KG1 (cell line): Measurements from ENCODE around the gene UBASH3B.

Source experiments
- DNase-seq: peaks from one replicate; lab custom pipeline; 2025; lab: John Stamatoyannopoulos, UW

UBASH3B gene

DNA sequence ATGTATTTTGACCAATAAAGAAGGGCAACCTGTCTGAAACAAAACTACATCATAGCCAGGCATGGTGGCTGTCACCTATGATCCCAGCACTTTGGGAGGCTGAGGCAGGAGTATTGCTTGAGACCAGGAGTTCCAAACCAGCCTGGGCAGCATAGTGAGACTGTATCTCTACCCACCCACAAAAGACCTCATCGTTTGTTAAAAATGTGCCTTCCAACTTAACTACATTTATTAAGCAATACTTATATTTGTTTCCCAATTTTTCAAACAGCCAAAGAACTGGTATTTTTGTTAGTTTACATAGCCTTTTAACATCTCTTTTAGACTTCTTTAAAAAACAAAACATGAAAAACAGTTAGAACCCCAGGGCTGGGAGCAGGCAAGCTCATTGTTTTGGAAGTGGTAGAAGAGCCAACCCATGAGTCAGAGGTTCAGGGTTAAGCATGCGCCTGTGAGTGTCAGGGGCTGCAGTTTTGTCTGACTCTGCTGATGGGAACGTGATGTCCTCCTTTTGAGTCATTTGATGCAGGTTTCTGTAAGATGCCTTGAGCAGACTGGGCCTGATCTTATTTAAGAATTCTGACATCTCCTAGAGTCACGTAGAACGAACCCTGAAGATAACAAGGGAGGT lies 128.9 kb downstream of the UBASH3B start:
- no peak for DNase-seq

GRCh38 chr11:122785031-122785541 lies 129.6 kb downstream of the UBASH3B start:
- no peak for DNase-seq

DNA sequence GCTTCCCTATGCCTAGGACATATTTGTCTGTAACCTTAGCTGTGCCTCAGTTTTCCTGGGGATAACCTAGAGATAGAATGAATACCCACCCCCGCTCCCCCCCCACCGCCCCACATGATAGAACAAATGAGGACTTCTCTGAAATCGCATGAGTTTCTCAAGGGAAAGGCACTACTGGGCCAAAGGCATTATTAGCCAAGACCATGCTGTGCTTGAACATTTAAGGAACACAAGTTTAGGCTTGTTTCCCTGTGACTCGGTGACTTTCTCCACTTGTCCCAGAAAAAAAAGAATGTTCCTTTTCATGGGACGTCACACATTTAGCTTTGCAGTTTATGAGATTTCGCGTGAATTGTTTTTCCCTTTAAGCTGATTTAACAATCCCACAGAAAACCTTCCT lies 131.4 kb downstream of the UBASH3B start:
- no peak for DNase-seq

GRCh38 chr11:122788781-122789535 lies 133.4 kb downstream of the UBASH3B start:
- DNase-seq = no peak

DNA sequence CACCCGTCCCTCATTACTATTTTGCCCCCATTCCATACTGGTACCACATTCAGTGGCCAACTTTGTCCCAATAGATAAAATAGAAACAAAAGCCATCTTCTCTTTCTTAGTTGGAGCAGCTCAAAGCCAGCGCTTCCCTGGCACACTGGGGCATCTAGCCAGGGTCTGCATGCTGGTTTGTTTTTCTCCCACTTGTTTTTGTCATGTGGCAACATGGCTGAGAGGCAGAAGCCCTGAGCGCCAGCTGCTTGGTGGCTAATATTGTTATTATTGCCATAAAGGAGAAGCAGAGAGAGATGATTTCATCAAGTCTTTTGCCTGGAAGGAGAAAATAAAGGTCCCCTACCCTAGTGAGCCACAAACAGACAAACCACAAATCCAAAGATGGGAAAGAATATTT lies 134.4 kb downstream of the UBASH3B start:
- no peak for DNase-seq

DNA sequence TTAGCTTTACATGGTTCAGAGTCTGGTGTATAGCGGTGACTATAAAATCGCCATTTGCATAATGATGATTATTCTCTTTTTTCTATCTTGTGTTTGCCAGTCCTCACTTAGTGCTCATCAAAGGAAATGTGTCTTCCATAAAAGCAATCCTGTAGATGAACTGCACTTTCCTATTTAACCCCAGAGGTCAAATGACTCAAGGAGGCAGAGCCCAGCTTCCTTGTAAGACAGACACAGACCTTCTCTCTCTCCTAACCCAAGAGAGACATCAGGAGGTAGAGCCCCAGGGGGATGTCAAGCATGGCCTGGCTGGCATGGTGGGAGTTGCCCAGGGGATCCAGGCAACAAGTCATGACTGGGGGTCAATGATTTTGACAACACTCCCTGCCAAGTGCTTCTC lies 135.9 kb downstream of the UBASH3B start:
- DNase-seq = no peak

- no peak for DNase-seq
Observed at GRCh38 chr11:122791836-122792235, 136.3 kb downstream of the UBASH3B start.

- no peak for DNase-seq
Observed at GRCh38 chr11:122793515-122793914, 138.0 kb downstream of the UBASH3B start.

DNA sequence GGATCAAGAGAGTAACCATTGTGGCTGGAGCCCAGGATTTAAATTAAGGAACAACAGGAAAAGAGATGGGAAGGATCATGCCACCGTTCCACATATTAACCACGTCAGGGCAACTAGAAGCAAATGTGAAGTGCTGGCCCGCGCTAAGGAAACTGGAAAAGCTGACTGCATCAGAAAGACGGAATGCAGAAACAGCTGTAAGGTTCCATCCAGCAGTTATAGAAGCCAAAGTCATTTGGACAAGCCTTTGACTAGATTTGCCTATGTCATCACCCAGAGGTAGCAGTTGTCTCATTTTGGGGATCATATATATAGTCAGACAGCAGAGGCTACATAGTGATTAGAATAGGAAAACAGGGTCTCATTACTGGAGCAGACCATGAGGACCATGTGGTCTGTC lies 139.8 kb downstream of the UBASH3B start:
- DNase-seq = no peak

DNA sequence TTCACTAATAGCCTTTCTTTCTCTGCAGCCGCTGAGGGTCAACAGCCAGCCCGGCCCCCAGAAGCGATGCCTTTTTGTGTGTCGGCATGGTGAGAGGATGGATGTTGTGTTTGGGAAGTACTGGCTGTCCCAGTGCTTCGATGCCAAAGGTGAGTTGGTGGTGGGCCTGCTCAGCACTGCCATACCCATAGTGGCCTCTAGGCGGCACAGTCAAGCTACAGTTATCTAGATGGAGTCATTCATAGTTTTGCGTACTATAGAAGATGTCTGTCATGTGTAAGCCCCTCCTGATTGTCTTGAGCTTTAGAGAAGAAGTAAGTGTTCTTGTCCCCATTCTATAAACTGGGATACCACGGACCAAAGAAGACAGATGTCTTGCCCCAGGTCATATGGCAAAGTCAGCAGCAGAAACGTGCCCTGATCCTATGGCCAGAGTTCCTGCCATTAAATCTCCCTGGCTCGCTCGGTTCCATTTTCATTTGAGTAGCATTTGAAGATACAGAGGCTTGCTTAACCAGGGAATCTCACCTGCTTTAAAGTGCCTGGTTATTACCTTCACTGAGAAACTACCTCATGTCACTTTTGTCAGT lies 140.7 kb downstream of the UBASH3B start:
- no peak for DNase-seq

GRCh38 chr11:122797651-122798050 lies 142.1 kb downstream of the UBASH3B start:
- DNase-seq = no peak

- no peak for DNase-seq
Observed at GRCh38 chr11:122799406-122800105, 144.0 kb downstream of the UBASH3B start.

DNA sequence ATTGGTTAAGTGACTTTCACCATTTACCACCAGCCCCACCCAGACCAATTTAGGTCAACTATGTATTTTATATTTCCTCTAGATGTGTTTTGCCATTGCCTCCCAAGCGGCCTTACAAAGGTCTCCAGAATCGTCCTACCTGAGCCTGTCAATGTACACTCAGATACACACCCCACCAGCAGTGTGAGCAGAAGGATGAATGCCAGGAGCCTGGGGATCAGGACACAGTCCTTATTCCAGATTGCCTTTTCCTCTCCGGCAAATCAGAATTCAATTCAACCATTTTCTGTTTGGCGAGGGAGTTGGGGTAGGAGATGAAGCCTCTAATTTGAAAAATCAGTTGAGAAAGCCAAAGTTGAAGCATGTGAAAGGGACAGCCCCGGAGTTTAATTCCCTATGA lies 147.4 kb downstream of the UBASH3B start:
- no peak for DNase-seq

GRCh38 chr11:122803306-122803705 lies 147.8 kb downstream of the UBASH3B start:
- DNase-seq = no peak

DNA sequence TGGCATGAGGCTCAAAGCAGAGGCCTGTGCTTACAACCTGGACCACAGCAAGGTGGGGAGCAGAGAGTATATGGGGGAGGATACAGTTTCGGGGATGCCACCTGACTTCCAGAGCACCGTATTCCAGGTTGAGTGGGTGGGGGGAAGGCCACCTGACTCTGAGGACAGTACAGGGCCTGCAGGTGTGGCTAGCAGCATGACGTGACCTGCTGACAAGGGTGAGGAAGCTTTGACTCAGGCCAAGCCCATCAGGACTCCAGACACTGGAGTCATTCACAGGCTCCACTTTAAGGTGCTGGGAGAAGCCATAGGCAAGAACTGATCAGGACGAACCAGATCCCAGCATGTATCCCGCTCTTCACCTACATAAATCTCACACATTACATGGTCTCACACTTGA lies 148.2 kb downstream of the UBASH3B start:
- DNase-seq = no peak

DNA sequence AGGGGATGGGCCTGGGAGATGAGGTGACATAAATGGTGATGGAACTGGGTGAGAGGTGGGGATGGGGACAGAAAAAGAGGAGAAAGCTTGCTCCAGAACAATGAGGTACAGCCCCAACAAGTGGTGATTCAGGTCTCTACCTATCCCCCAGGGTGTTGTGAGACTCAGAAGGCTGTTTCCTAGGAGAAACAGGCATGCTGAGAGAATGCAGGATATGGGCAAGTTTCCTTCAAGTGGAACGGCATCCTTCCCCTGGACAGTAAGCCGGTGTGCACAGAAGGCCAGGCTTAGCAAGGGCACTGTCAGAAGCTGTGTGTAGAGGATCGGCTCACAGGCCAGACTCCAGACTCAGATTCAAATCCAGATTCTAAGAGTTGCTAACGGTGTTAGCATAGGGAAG lies 148.6 kb downstream of the UBASH3B start:
- DNase-seq = no peak

DNA sequence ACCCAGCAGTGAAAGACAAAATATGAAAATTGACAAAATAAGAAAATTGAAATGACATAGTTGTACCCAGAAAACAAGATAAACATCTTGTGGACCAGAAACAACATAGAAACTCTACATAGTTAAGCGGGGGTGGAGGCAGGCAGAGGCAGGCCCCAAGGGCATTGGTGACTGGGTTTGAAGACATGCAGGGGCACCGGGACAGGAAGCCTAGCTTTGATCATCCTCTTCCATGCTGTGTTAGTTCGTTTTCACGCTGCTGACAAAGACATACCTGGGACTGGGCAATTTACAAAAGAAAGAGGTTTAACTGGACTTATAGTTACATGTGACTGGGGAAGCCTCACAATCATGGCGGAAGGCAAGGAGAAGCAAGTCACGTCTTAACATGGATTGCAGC lies 149.3 kb downstream of the UBASH3B start:
- no peak for DNase-seq

DNA sequence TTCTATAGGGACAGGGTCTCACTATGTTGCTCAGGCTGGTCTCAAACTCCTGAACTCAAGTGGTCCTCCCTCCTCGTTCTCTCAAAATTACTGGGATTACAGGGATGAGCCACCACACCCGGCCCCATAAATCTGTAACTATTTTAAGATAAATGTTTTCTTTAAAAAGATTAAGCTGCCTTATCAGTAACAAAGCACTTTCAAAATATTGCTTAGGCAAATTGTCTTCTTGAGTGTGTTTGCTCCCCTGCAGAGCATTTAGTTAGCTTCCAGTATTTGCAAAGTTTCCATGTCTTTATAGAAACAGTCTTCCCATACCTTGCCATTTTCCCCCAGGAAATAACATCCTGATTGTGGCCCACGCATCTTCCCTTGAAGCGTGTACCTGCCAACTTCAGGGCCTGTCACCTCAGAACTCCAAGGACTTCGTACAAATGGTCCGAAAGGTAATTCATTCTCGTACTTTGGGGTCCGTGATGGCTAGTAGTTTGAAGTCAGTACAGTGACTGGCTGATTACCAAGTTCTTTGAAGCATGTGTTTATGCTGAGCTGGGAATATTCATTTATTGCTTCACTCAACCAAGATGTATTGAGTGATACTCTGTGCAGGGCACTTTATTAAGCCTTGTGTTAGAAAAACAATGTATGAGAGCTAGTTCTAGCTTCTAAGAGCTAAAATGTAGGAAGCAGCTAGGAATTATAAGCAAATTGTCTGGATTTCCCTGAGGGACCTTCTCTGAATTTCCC lies 152.4 kb downstream of the UBASH3B start:
- no peak for DNase-seq

- peak; percentile 44 for DNase-seq
Observed at GRCh38 chr11:122808478-122808869, 153.0 kb downstream of the UBASH3B start.

DNA sequence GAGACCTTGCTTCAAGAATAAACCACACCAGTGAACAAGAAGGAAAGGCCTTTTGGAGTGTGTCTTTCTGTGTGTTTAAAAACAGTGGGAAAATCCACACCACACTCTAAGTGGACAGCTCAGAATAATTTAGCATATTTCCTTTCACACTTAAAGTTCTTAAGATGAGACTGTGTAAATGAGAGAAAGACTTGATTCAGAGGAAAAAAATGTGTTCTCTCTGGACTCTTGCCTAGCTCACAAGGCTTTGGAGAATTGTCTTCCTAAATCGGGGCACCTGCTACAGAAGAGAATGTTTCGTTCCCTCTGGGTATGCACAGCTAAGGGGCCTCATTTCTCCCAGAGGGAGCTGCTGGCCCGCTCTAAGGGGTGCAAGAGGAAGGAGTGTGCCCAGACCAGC lies 154.3 kb downstream of the UBASH3B start:
- no peak for DNase-seq

DNA sequence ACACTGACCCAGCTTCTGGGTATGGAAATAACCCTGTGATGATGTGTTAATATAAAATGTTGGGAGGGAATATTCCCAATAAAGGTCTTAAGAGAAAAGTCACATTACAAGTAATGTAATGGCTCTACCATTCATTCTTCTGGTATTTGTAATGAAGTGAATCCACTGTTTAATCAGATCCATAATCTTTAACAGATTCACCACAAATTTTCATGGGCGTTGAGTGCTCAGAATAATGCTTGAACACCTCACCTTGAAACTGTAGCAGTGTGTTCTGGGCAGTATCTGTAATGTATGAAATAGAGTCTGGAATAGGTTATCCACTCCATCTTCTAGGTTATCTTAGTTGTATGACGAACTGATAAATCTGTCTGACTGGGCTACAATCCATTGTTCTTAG lies 156.2 kb downstream of the UBASH3B start:
- no peak for DNase-seq

DNA sequence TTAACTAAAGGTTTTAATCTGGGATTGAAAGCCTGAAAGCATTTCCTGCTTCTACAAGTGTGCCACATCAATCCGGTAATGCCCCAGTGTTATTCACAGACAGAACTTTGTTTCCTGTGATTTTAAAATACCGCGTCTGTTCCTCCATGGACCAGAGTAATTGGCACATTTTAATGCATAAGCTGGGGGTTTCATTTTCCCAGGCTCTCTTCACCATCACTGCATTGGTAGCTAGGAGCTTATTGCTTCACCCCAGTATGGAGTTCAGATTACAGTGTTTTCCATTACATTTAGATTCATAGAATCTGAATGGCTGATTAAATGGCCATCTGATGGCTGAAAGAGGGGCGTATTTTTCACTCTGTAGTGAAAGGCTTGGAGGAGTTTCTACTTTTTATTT lies 157.1 kb downstream of the UBASH3B start:
- DNase-seq = no peak
